Loucy (cell line): Measurements from ENCODE around the gene CETP.

ENCODE experiments used
- EZH2phosphoT487 ChIP-seq: fragments of 200-600 bp; IDR thresholded peaks from 2 replicates; pipeline ENCODE4 v1.6.1; 2018; ENCODE audit warnings: antibody characterized with exemption, mild to moderate bottlenecking, moderate library complexity, borderline replicate concordance
- TF ChIP-seq, protein P1 (sequence below): fragments of 200-600 bp; sonication (generic); conservative IDR thresholded peaks from 2 replicates; pipeline ENCODE4 v1.5.1; 2014; ENCODE audit warnings: mild to moderate bottlenecking, antibody characterized with exemption, low read length

DNA sequence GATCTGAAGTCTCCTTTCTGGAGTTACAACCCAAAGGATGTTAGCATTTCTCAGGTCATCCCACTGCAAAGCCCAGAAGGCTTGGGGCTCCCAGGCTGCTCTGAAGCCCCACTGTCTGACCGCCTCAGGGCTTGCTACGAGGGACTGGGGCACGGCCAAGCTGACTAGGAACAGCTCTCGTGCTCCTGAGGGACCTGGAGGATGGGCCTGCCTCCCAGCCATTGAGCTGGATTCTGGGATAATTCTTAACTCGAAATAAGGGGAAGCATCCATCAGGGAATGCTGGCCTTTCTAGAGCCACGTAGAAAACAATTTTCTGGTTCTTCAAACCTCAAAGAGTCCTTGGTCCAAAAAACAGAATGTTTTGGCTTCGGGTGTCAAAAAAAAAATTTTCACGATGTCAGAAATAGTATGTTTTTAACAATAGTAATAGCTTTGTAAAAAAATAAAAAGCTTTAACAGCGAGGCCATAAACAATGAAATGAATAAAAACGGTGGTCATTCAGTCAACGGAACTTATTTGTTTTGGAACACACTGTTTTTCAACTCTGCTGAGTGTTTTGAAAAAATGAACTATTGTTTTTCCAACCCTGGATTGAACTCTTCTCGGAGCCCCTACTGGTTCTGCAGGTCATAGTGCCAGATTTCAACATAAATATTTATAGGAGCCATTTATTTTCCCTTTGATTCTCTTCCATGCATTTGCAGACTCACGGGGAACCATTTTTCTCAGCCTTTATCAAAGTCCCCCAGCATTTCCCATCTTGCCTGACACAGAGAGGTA lies 46.2 kb upstream of the CETP start:
- TF ChIP-seq, protein P1, sequence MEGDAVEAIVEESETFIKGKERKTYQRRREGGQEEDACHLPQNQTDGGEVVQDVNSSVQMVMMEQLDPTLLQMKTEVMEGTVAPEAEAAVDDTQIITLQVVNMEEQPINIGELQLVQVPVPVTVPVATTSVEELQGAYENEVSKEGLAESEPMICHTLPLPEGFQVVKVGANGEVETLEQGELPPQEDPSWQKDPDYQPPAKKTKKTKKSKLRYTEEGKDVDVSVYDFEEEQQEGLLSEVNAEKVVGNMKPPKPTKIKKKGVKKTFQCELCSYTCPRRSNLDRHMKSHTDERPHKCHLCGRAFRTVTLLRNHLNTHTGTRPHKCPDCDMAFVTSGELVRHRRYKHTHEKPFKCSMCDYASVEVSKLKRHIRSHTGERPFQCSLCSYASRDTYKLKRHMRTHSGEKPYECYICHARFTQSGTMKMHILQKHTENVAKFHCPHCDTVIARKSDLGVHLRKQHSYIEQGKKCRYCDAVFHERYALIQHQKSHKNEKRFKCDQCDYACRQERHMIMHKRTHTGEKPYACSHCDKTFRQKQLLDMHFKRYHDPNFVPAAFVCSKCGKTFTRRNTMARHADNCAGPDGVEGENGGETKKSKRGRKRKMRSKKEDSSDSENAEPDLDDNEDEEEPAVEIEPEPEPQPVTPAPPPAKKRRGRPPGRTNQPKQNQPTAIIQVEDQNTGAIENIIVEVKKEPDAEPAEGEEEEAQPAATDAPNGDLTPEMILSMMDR = no peak
- no peak for TF ChIP-seq EZH2phosphoT487
